ENCODE measurements around the gene GNAQ.

GRCh38 chr9:77926371-77926878 is 105.2 kb downstream of the GNAQ start:
- TF ChIP-seq, protein P1, sequence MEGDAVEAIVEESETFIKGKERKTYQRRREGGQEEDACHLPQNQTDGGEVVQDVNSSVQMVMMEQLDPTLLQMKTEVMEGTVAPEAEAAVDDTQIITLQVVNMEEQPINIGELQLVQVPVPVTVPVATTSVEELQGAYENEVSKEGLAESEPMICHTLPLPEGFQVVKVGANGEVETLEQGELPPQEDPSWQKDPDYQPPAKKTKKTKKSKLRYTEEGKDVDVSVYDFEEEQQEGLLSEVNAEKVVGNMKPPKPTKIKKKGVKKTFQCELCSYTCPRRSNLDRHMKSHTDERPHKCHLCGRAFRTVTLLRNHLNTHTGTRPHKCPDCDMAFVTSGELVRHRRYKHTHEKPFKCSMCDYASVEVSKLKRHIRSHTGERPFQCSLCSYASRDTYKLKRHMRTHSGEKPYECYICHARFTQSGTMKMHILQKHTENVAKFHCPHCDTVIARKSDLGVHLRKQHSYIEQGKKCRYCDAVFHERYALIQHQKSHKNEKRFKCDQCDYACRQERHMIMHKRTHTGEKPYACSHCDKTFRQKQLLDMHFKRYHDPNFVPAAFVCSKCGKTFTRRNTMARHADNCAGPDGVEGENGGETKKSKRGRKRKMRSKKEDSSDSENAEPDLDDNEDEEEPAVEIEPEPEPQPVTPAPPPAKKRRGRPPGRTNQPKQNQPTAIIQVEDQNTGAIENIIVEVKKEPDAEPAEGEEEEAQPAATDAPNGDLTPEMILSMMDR (IDR thresholded peaks at IDR 0.05 in 8 of 11, conservative IDR thresholded peaks at IDR 0.05 in 3 of 11), result no peak
- TF ChIP-seq POLR2A (IDR thresholded peaks at IDR 0.05), result no peak
- TF ChIP-seq POLR2AphosphoS5 (IDR thresholded peaks at IDR 0.05), result no peak
